Mesenchymal stem cell (in vitro differentiated cells and primary cell): ENCODE results near the gene MVK.

Source experiments
- DNase-seq: peaks from one replicate; pipeline ENCODE4 v3.0.0-alpha.2; 2013
- H2AFZ ChIP-seq: one replicate; pipeline ENCODE4 v1.6.1; 2013; ENCODE audit warnings: low read depth, mild to moderate bottlenecking, control low read depth, inconsistent platforms, low read length, moderate library complexity
- H2AK5ac ChIP-seq: 2 replicates; pipeline ENCODE4 v1.6.1; 2013; ENCODE audit warnings: low read length, moderate library complexity, mild to moderate bottlenecking, inconsistent platforms; ENCODE audit not compliant: severe bottlenecking
- H2BK120ac ChIP-seq: one replicate; pipeline ENCODE4 v1.6.1; 2013; ENCODE audit warnings: low read depth, mild to moderate bottlenecking, inconsistent platforms, low read length, moderate library complexity
- H2BK12ac ChIP-seq, 2 experiments: one replicate each; pipeline ENCODE4 v1.6.1; 2013; ENCODE audit warnings: inconsistent platforms in 2 of 2, low read length in 2 of 2, mild to moderate bottlenecking in 2 of 2, moderate library complexity in 2 of 2, control low read depth in 1 of 2
- H2BK15ac ChIP-seq: one replicate; pipeline ENCODE4 v1.6.1; 2013; ENCODE audit warnings: mild to moderate bottlenecking, low read depth, inconsistent platforms; ENCODE audit not compliant: poor library complexity, severe bottlenecking
- H2BK5ac ChIP-seq: 2 replicates; pipeline ENCODE4 v1.6.1; 2013; ENCODE audit warnings: low read depth, mild to moderate bottlenecking, low read length, control low read depth, inconsistent platforms; ENCODE audit not compliant: poor library complexity, severe bottlenecking
- H3K14ac ChIP-seq, 2 experiments: one replicate each; pipeline ENCODE4 v1.6.1; 2013; ENCODE audit warnings: inconsistent platforms in 2 of 2, low read length in 2 of 2, control low read depth in 1 of 2, mild to moderate bottlenecking in 1 of 2, moderate library complexity in 1 of 2
- H3K18ac ChIP-seq, 2 experiments: one replicate each; pipeline ENCODE4 v1.6.1; 2013; ENCODE audit warnings: inconsistent platforms in 2 of 2, low read length in 2 of 2, control low read depth in 1 of 2, low read depth in 1 of 2, mild to moderate bottlenecking in 1 of 2
- H3K23ac ChIP-seq, 2 experiments: one replicate each; pipeline ENCODE4 v1.6.1; 2013; ENCODE audit warnings: inconsistent platforms in 2 of 2, low read length in 2 of 2, mild to moderate bottlenecking in 2 of 2, moderate library complexity in 2 of 2, control low read depth in 1 of 2
- H3K27ac ChIP-seq: 2 replicates; pipeline ENCODE4 v1.5.1; 2013; ENCODE audit warnings: mild to moderate bottlenecking, moderate library complexity, low read length, control low read depth, inconsistent platforms; ENCODE audit not compliant: poor library complexity, severe bottlenecking
- H3K27me3 ChIP-seq, 2 experiments: 2 replicates each; pipeline versions ENCODE4 v1.6.1 to v1.7.0; 2013; ENCODE audit warnings: low read length in 2 of 2, mild to moderate bottlenecking in 2 of 2, moderate library complexity in 2 of 2, control low read depth in 1 of 2, inconsistent platforms in 1 of 2; ENCODE audit not compliant: control insufficient read depth in 1 of 2, insufficient read depth in 1 of 2
- H3K36me3 ChIP-seq, 2 experiments: 2 replicates each; pipeline versions ENCODE4 v1.6.1 to v1.7.0; 2013; ENCODE audit warnings: low read length in 2 of 2, control low read depth in 1 of 2, inconsistent platforms in 1 of 2, low read depth in 1 of 2, mild to moderate bottlenecking in 1 of 2; ENCODE audit not compliant: insufficient read depth in 2 of 2, control insufficient read depth in 1 of 2
- H3K4ac ChIP-seq, 2 experiments: one replicate each; pipeline ENCODE4 v1.6.1; 2013; ENCODE audit warnings: inconsistent platforms in 2 of 2, low read length in 2 of 2, mild to moderate bottlenecking in 2 of 2, moderate library complexity in 2 of 2, control low read depth in 1 of 2, low read depth in 1 of 2
- H3K4me1 ChIP-seq: 2 replicates; pipeline ENCODE4 v1.6.1; 2013; ENCODE audit warnings: low read depth, low read length, control low read depth; ENCODE audit not compliant: control insufficient read depth, insufficient read depth
- H3K4me2 ChIP-seq: 2 replicates; pipeline ENCODE4 v1.6.1; 2013; ENCODE audit warnings: low read length, mild to moderate bottlenecking, inconsistent platforms; ENCODE audit not compliant: poor library complexity, severe bottlenecking
- H3K4me3 ChIP-seq, 2 experiments: 2 replicates each; pipeline versions ENCODE4 v1.5.1 to v1.7.0; 2013; ENCODE audit warnings: low read length in 2 of 2, mild to moderate bottlenecking in 2 of 2, control low read depth in 1 of 2, low read depth in 1 of 2; ENCODE audit not compliant: insufficient read depth in 1 of 2
- H3K79me1 ChIP-seq: replicated peaks from 2 replicates; pipeline ENCODE4 v1.6.1; 2013; ENCODE audit warnings: mild to moderate bottlenecking, control low read depth, low read length, inconsistent platforms; ENCODE audit not compliant: poor library complexity, severe bottlenecking
- H3K9ac ChIP-seq: 2 replicates; pipeline ENCODE4 v1.7.0; 2013; ENCODE audit warnings: mild to moderate bottlenecking, low read length, moderate library complexity
- H3K9me3 ChIP-seq: 2 replicates; pipeline ENCODE4 v1.7.0; 2013; ENCODE audit warnings: mild to moderate bottlenecking, low read length; ENCODE audit not compliant: control insufficient read depth
- H4K8ac ChIP-seq: one replicate; pipeline ENCODE4 v1.6.1; 2013; ENCODE audit warnings: inconsistent platforms, mild to moderate bottlenecking, low read length, moderate library complexity
- H4K91ac ChIP-seq: one replicate; pipeline ENCODE4 v1.6.1; 2013; ENCODE audit warnings: mild to moderate bottlenecking, low read length, inconsistent platforms
- WGBS: methylation state at CpG from one replicate; pipeline ENCODE4 v1.1.7; 2013; ENCODE audit warnings: mixed read lengths; 5-methylcytosine and 5-hydroxymethylcytosine counted together

MVK gene

DNA sequence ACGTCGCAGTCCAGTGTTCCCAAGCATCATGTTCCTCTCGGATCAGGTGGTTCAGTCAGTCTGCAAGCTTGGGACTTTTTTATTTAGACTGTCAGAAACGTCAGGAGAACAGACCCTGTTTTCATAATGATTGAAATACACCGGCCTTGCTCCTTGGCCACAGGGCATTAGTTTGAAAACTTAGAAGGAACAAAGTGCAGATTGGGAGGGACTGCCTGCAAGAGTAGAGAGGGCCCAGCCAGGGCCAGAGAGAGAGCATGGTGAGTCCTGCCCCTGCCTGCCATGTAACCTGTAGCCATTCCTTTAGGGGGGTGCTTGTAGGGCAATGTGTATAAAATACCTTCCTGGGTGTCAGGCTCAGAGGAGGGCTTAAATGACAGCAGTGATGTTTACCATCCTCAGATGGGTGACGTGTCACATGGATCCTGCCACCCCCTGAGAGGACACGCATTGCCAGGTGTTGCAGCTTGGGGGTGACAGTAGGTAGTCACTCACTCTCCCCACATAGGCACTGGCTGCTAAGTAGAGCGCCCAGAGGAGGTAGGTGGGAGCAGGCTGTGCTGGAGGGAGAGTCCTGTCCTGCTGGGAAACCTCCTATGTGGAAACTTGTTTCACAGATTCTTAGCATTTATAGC, 46.0 kb upstream of the MVK start:
- 90% methylated on average over 7 of the region's 8 CpGs for WGBS
- H3K18ac ChIP-seq: no peak overlapping the region

GRCh38 chr12:109529691-109530640, 43.6 kb upstream of the MVK start:
- no peak overlapping the region for H2BK15ac ChIP-seq
- peaks cover 1% of the 10 kb centered on the region for H3K79me1 ChIP-seq
- no peaks in the 10 kb centered on the region for H3K4me1 ChIP-seq
- peaks cover 62 to 91% of the 10 kb centered on the region in 2 experiments for H3K36me3 ChIP-seq
- H2BK12ac ChIP-seq: peak overlapping the region; percentile 54 to 56
- 52% methylated on average over 16 of the region's 19 CpGs for WGBS
- no peak overlapping the region for H3K4me3 ChIP-seq
- H3K4me2 ChIP-seq: no peak overlapping the region
- H4K8ac ChIP-seq: peak overlapping the region; percentile 31
- no peak overlapping the region for H2BK5ac ChIP-seq
- H3K27ac ChIP-seq: no peak overlapping the region
- no peak overlapping the region for H4K91ac ChIP-seq
- H3K14ac ChIP-seq: no peak overlapping the region
- no peak overlapping the region for H2BK120ac ChIP-seq
- H3K18ac ChIP-seq: peak overlapping the region in 1 of 2 experiments; percentile 64
- H2AFZ ChIP-seq: no peak overlapping the region
- peak overlapping the region in 1 of 2 experiments; percentile 32 for H3K4ac ChIP-seq
- no peak overlapping the region for H3K23ac ChIP-seq
- no peaks in the 10 kb centered on the region for H3K27me3 ChIP-seq
- no peak overlapping the region for H2AK5ac ChIP-seq
- peak; percentile 18 for DNase-seq
- H3K9ac ChIP-seq: no peak overlapping the region
- no peaks in the 10 kb centered on the region for H3K9me3 ChIP-seq

More for the DNA sequence above, 46.0 kb upstream of the MVK start:
- Histone ChIP-seq H3K27me3 (no peaks in the 10 kb centered on the region), H2BK15ac (no peak overlapping the region), H3K4ac (peak overlapping the region in 1 of 2 experiments; percentile 13), H3K4me3 (no peak overlapping the region), H2AK5ac (no peak overlapping the region), H3K4me1 (no peaks in the 10 kb centered on the region), H2BK120ac (no peak overlapping the region), H3K9me3 (no peaks in the 10 kb centered on the region), H2BK5ac (no peak overlapping the region), H3K23ac (no peak overlapping the region), H3K14ac (no peak overlapping the region), H2AFZ (no peak overlapping the region), H2BK12ac (no peak overlapping the region), H3K27ac (no peak overlapping the region), H4K91ac (no peak overlapping the region), H3K36me3 (peaks cover 62 to 93% of the 10 kb centered on the region in 2 experiments), H4K8ac (no peak overlapping the region), H3K4me2 (no peak overlapping the region), H3K9ac (no peak overlapping the region), H3K79me1 (peaks cover 1% of the 10 kb centered on the region)
- no peak for DNase-seq

GRCh38 chr12:109531411-109531810, 42.2 kb upstream of the MVK start:
- no peaks in the 10 kb centered on the region for H3K27me3 ChIP-seq
- peaks cover 69 to 91% of the 10 kb centered on the region in 2 experiments for H3K36me3 ChIP-seq
- H4K91ac ChIP-seq: no peak overlapping the region
- peak; percentile 68 for DNase-seq
- no peak overlapping the region for H2AFZ ChIP-seq
- H2BK15ac ChIP-seq: no peak overlapping the region
- H2AK5ac ChIP-seq: no peak overlapping the region
- H3K4me3 ChIP-seq: no peak overlapping the region
- no peak overlapping the region for H3K9ac ChIP-seq
- H3K18ac ChIP-seq: no peak overlapping the region
- no peak overlapping the region for H3K27ac ChIP-seq
- 0% methylated on average over 1 of the region's 2 CpGs for WGBS
- H3K9me3 ChIP-seq: no peaks in the 10 kb centered on the region
- no peak overlapping the region for H4K8ac ChIP-seq
- H3K79me1 ChIP-seq: peaks cover 1% of the 10 kb centered on the region
- no peak overlapping the region for H2BK120ac ChIP-seq
- H3K23ac ChIP-seq: no peak overlapping the region
- H3K4ac ChIP-seq: no peak overlapping the region
- no peaks in the 10 kb centered on the region for H3K4me1 ChIP-seq
- H2BK5ac ChIP-seq: no peak overlapping the region
- no peak overlapping the region for H3K4me2 ChIP-seq
- no peak overlapping the region for H2BK12ac ChIP-seq
- H3K14ac ChIP-seq: no peak overlapping the region
